ENCODE data around the gene VPS41.

VPS41 gene

DNA sequence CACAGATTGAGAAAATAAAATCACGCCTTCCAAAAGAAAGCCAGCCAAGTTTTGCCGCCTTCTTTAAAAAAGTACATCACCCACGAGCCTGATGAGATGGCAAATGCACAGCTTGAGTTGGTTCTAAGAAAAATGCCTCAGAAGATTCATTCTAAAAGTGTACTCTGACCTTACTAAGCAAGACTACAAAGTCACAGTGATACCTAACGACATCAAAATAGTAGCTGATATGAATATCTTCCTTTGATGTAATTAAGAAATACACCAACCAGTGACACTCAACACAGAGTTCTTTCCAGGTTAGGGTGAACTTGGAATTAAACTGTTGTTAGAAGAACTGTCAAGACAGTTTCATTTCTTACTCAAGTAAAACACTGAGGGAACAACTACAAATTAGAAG lies 199.9 kb downstream of the VPS41 start:
- TF ChIP-seq, protein P1, sequence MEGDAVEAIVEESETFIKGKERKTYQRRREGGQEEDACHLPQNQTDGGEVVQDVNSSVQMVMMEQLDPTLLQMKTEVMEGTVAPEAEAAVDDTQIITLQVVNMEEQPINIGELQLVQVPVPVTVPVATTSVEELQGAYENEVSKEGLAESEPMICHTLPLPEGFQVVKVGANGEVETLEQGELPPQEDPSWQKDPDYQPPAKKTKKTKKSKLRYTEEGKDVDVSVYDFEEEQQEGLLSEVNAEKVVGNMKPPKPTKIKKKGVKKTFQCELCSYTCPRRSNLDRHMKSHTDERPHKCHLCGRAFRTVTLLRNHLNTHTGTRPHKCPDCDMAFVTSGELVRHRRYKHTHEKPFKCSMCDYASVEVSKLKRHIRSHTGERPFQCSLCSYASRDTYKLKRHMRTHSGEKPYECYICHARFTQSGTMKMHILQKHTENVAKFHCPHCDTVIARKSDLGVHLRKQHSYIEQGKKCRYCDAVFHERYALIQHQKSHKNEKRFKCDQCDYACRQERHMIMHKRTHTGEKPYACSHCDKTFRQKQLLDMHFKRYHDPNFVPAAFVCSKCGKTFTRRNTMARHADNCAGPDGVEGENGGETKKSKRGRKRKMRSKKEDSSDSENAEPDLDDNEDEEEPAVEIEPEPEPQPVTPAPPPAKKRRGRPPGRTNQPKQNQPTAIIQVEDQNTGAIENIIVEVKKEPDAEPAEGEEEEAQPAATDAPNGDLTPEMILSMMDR (conservative IDR thresholded peaks at IDR 0.05; ENCODE audit: low read depth, low read length): no peak
- no peak overlapping the region for H2AFZ ChIP-seq (ENCODE audit: low read depth)
- no peak overlapping the region for H3K4me2 ChIP-seq
- no peaks in the 10 kb centered on the region for H3K36me3 ChIP-seq (ENCODE audit: insufficient read depth)
- H3K9ac ChIP-seq: no peak overlapping the region
- H3K4me3 ChIP-seq (IDR thresholded peaks at IDR 0.05; ENCODE audit: insufficient read depth, low read depth, low read length): no peak overlapping the region
- H3K4me1 ChIP-seq (ENCODE audit: low read depth, poor library complexity, severe bottlenecking): no peaks in the 10 kb centered on the region
- H4K20me1 ChIP-seq (ENCODE audit: insufficient read depth): no peaks in the 10 kb centered on the region
- H3K27me3 ChIP-seq (ENCODE audit: insufficient read depth, low read depth): no peaks in the 10 kb centered on the region
- H3K79me2 ChIP-seq (ENCODE audit: insufficient read depth, low read depth): no peaks in the 10 kb centered on the region
- no peak overlapping the region for H3K27ac ChIP-seq

DNA sequence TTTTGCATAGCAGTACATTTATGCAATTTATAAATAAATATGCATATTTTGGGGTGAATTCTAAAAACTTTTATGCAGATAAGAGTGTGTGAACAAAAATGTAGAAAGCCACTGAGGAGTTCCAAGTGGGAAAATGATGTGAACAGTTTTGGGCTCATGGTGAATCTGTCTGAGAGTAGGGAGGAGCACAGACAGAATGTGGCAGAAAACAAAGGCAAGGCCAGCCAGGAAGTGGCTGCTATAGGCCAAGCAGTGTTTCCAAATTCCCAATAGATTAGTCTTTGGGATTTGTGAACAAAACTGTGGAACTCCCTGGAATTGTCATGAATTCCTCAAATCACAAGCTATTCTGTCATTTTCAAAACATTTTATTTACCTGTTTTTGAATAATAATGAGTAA lies 204.2 kb downstream of the VPS41 start:
- Histone ChIP-seq H3K27ac (no peak overlapping the region), H3K4me2 (no peak overlapping the region)

DNA sequence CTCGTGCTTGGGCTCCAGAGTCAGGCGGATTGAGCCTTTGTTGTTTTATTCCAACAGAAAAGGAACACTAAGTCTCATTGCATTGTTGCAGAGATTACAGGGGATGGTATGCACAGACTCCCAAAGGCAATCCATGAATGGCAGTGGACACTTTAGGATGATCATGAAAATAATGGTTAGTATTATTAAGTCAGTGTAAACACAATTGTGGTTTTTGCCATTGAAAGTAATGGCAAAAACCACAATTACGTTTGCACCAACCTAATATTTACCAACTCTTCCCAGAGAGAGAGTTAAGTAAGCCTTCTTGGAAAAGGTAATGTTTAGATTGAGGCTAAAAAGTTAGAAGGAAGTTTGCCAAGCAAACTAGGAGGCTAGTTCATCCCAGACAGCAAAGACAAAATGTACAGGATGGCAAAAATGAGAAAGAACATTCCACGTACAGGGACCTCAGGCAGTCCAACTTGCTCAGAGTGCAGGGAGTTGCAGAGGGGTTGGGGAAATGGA lies 204.9 kb downstream of the VPS41 start:
- no peaks in the 10 kb centered on the region for H4K20me1 ChIP-seq (ENCODE audit: insufficient read depth)
- no peaks in the 10 kb centered on the region for H3K36me3 ChIP-seq (ENCODE audit: insufficient read depth)
- H3K4me1 ChIP-seq (ENCODE audit: low read depth, poor library complexity, severe bottlenecking): no peaks in the 10 kb centered on the region
- TF ChIP-seq, protein P1 (conservative IDR thresholded peaks at IDR 0.05; ENCODE audit: low read depth, low read length): no peak
- H3K27me3 ChIP-seq (ENCODE audit: insufficient read depth, low read depth): no peaks in the 10 kb centered on the region
- no peak overlapping the region for H2AFZ ChIP-seq (ENCODE audit: low read depth)
- H3K4me2 ChIP-seq: no peak overlapping the region
- H3K4me3 ChIP-seq (IDR thresholded peaks at IDR 0.05; ENCODE audit: insufficient read depth, low read depth, low read length): no peak overlapping the region
- H3K79me2 ChIP-seq (ENCODE audit: insufficient read depth, low read depth): no peaks in the 10 kb centered on the region
- no peak overlapping the region for H3K27ac ChIP-seq
- H3K9ac ChIP-seq: no peak overlapping the region

More for the DNA sequence above, 204.2 kb downstream of the VPS41 start:
- H3K4me3 ChIP-seq (IDR thresholded peaks at IDR 0.05; ENCODE audit: insufficient read depth, low read depth, low read length): no peak overlapping the region
- H3K79me2 ChIP-seq (ENCODE audit: insufficient read depth, low read depth): no peaks in the 10 kb centered on the region
- no peak overlapping the region for H3K9ac ChIP-seq
- H3K36me3 ChIP-seq (ENCODE audit: insufficient read depth): no peaks in the 10 kb centered on the region
- no peak overlapping the region for H2AFZ ChIP-seq (ENCODE audit: low read depth)
- H4K20me1 ChIP-seq (ENCODE audit: insufficient read depth): no peaks in the 10 kb centered on the region
- TF ChIP-seq, protein P1 (conservative IDR thresholded peaks at IDR 0.05; ENCODE audit: low read depth, low read length): no peak
- H3K27me3 ChIP-seq (ENCODE audit: insufficient read depth, low read depth): no peaks in the 10 kb centered on the region
- H3K4me1 ChIP-seq (ENCODE audit: low read depth, poor library complexity, severe bottlenecking): no peaks in the 10 kb centered on the region

DNA sequence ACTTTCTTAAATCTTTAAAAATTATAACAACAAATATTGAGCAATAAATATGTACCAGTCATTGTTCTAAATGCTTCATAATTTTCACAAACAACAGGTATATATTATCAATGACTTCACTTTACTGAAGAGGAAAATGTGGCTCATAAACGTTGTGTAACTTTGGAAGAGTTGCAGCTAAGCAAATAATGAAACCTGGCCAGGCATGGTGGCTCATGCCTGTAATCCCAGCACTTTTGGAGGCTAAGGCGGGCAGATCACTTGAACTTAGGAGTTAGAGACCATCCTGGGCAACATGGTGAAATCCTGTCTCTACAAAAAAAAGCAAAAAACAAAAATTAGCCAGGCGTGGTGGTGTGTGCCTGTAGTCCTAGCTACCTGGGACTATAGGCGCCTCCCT lies 205.9 kb downstream of the VPS41 start:
- H3K4me1 ChIP-seq (ENCODE audit: low read depth, poor library complexity, severe bottlenecking): no peaks in the 10 kb centered on the region
- no peaks in the 10 kb centered on the region for H3K36me3 ChIP-seq (ENCODE audit: insufficient read depth)
- no peaks in the 10 kb centered on the region for H3K79me2 ChIP-seq (ENCODE audit: insufficient read depth, low read depth)
- no peaks in the 10 kb centered on the region for H3K27me3 ChIP-seq (ENCODE audit: insufficient read depth, low read depth)
- H3K4me2 ChIP-seq: no peak overlapping the region
- H4K20me1 ChIP-seq (ENCODE audit: insufficient read depth): no peaks in the 10 kb centered on the region
- TF ChIP-seq, protein P1 (conservative IDR thresholded peaks at IDR 0.05; ENCODE audit: low read depth, low read length): no peak
- no peak overlapping the region for H2AFZ ChIP-seq (ENCODE audit: low read depth)
- H3K27ac ChIP-seq: no peak overlapping the region
- H3K9ac ChIP-seq: no peak overlapping the region
- no peak overlapping the region for H3K4me3 ChIP-seq (IDR thresholded peaks at IDR 0.05; ENCODE audit: insufficient read depth, low read depth, low read length)
